Panc1 (cell line): ENCODE measurements around the gene EEF2.

Source experiments
- POLR2AphosphoS5 ChIP-seq: IDR thresholded peaks from 2 replicates; pipeline ENCODE4 v1.6.1; 2012; ENCODE audit warnings: mild to moderate bottlenecking, low read depth, low read length, moderate library complexity
- TCF7L2 ChIP-seq: IDR thresholded peaks from 2 replicates; pipeline ENCODE4 v1.6.1; 2011; ENCODE audit warnings: mild to moderate bottlenecking, low read depth, low read length, inconsistent platforms
- TF ChIP-seq, protein P1 (sequence below): fragments of 450-650 bp; IDR thresholded peaks from 2 replicates; pipeline ENCODE4 v1.5.1; 2017; ENCODE audit warnings: mild to moderate bottlenecking
- TF ChIP-seq, protein P2 (sequence below), 2 experiments: IDR thresholded peaks; 2 replicates each; pipeline ENCODE4 v1.6.1; 2011 to 2012; ENCODE audit warnings: low read depth in 2 of 2, control low read depth in 1 of 2, low read length in 1 of 2, mild to moderate bottlenecking in 1 of 2, moderate library complexity in 1 of 2; ENCODE audit not compliant: insufficient read depth in 1 of 2

DNA sequence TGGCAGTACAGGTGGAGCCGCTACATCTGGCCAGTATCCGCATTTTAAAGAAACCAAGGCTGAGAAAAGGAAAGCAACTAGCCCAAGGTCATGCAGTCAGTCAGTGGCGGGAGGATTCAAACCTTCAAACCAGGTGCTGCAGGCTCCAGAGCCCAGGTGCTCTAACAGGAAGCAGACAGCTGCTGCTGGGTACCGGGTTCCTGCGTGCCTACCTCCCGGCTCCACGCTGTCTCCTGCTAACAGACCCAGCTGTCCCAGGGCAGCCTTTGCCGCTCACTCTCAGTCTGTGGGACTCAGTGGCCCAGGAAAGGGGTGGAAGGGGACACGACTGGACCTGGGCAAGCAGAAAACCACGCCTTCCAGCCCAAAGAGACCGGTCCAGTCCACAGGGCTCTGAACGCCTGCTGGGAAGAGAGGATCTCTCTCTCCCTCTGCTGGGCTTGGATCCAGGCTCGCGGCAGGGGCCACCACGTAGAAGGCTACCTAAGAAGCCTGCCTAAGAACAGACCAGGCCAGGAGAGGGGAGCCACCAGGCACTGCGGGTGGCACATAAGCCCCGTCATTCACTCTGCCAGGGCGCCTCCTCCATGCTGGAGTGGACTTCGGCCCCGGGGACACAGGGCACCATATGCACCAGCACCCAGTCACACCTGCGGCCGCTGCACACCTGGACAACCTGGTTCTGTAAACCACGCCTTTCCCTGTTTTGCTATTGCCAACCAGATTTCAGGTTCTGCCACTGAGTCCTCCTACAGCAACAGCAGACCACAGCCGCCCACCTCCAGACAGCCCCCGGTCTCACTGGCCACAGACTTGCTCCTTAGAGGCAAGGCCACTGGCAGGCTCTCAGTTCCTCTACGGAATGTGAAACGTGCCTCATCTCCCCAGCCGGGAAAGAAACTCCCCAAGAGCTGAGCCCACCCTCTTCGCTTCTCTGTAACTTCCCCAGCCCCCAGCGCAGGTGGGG lies 18.9 kb downstream of the EEF2 start:
- TF ChIP-seq POLR2AphosphoS5 (no peak), TCF7L2 (no peak)
- TF ChIP-seq, protein P1, sequence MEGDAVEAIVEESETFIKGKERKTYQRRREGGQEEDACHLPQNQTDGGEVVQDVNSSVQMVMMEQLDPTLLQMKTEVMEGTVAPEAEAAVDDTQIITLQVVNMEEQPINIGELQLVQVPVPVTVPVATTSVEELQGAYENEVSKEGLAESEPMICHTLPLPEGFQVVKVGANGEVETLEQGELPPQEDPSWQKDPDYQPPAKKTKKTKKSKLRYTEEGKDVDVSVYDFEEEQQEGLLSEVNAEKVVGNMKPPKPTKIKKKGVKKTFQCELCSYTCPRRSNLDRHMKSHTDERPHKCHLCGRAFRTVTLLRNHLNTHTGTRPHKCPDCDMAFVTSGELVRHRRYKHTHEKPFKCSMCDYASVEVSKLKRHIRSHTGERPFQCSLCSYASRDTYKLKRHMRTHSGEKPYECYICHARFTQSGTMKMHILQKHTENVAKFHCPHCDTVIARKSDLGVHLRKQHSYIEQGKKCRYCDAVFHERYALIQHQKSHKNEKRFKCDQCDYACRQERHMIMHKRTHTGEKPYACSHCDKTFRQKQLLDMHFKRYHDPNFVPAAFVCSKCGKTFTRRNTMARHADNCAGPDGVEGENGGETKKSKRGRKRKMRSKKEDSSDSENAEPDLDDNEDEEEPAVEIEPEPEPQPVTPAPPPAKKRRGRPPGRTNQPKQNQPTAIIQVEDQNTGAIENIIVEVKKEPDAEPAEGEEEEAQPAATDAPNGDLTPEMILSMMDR: no peak
- TF ChIP-seq, protein P2, sequence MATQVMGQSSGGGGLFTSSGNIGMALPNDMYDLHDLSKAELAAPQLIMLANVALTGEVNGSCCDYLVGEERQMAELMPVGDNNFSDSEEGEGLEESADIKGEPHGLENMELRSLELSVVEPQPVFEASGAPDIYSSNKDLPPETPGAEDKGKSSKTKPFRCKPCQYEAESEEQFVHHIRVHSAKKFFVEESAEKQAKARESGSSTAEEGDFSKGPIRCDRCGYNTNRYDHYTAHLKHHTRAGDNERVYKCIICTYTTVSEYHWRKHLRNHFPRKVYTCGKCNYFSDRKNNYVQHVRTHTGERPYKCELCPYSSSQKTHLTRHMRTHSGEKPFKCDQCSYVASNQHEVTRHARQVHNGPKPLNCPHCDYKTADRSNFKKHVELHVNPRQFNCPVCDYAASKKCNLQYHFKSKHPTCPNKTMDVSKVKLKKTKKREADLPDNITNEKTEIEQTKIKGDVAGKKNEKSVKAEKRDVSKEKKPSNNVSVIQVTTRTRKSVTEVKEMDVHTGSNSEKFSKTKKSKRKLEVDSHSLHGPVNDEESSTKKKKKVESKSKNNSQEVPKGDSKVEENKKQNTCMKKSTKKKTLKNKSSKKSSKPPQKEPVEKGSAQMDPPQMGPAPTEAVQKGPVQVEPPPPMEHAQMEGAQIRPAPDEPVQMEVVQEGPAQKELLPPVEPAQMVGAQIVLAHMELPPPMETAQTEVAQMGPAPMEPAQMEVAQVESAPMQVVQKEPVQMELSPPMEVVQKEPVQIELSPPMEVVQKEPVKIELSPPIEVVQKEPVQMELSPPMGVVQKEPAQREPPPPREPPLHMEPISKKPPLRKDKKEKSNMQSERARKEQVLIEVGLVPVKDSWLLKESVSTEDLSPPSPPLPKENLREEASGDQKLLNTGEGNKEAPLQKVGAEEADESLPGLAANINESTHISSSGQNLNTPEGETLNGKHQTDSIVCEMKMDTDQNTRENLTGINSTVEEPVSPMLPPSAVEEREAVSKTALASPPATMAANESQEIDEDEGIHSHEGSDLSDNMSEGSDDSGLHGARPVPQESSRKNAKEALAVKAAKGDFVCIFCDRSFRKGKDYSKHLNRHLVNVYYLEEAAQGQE (IDR thresholded peaks at IDR 0.05; ENCODE audit: insufficient read depth in 1 of 2, low read depth in 2 of 2, low read length in 1 of 2): no peak
